GM19035 (cell line): ENCODE data around the gene NPR2.

Experiments
- ATAC-seq: cut with Tn5 transposase; IDR thresholded peaks from one replicate; pipeline ENCODE4 v1.9.1; 2021; ENCODE audit not compliant: unreplicated experiment

NPR2 gene

DNA sequence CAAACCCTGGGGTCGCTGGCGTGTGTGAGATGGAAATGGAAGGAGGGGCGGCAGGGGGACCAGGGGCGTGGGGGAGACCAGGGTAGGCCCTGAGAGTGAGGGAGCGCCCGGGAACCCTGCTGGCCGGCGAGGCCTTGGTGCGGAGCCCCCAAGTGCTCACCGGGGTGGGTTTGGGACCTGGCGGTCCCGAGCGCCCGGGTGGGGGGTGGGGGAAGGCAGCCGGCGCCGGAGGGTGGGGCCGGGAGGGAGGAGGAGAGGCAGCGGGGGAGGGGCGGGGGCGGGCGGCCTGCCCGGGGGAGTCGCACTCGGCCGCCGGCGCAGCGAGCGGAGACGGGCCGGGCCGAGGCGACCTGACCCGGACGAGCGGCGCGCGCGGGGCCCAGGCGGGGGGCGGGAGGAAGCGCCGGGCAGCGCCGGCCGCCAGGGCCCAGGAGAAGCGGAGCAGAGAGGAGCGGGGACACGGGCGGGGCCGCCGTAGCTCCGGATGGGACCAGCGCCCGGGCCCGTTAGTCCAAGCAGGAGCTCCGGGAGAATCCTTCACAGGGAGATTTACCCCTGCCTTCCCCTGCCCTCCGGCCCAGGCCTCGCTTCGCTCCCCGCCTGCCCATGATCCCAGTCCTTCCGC is at the start of gene NPR2:
TSS of gene NPR2 (plus strand) at position 295 of the 625 bp plus-strand sequence. CDS start 818 bp downstream, outside the sequence.
- ATAC-seq = no peak

DNA sequence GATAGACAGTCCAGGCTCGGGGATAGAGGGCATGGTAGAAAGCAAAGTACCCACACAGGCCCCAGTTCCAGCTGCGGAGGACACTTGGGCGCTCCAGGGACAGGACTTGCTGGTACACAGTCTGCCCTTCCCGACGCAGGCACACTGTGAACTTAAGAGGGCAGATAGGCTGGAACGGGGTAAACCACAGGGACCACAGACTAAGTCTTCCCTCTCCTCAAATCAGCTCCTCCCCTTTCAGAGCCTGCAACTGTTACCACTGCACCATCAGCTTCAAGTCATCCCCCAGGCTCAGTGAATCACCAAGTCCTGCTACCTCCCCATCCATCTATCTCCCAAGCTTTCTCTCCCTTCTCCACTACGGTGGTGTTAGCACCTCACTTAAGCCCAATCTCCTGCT is 49.7 kb upstream of the NPR2 start:
- ATAC-seq = no peak

DNA sequence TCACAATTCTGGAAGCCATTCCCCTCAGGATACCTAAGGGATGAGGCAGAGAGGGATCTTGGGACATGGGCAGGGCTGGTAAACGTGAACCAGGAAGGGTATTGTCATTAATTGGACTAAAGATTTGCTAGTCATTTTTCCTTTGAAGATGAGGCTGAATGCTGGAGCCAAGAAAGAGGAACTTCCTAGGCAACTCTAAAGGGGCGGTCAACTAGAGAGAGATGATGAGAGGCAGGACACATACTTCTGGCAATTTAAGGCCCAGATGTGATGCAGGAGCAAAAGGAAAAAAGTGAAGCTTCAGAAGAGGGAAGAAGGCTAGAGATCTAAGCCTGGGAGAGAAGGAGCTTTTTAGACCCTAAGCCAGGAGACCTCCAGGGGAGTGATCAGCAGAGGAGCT is 47.9 kb upstream of the NPR2 start:
- no peak for ATAC-seq

DNA sequence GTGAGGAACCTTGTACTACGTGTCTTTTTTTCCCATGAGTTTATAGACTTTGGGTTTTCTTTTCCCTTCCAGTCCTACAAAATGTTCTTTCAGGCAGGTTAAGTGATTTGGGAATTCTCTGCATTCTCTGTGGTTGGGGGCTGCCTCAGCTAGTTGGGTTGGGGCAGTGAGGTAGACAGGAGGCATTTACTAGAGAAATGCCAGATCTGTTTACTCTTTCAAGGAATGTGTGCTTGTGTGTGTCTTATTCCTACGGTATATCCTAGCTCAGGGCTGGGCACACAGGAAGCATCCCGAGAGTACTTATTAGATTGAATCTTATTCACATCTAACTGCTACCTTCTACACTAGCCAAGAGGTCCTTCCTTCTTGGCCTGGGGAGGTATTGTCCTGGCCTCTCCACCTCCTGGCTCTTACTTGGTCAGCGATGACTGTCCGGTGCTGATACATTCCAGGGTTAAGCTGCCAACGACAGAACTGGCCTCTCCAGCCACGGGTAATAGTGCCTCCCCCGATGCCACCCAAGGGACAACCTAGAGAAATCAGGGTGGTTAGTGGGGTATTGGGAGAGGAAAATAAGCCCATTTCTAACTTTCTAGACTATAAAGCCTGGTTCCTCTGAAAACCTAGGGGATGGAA is 47.4 kb upstream of the NPR2 start:
- no peak for ATAC-seq

DNA sequence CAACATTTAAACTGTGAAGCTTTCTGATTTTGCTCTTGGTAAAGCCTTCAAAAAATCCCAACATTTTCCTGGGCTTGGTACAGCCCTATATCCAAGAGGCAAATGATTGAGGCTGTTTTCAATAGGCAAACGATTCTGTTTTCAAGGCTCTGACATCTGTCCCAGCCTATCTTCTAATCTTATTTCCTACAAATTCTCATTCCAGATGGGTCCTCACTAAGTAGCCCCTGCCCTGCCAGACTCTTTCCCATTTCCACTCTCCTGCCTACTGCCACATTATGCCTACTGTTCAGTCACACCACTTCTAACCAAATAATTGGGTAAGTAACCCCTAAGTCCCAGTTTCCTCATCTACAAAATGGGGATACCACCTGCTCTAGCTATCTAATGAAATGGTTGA is 45.8 kb upstream of the NPR2 start:
- no peak for ATAC-seq

DNA sequence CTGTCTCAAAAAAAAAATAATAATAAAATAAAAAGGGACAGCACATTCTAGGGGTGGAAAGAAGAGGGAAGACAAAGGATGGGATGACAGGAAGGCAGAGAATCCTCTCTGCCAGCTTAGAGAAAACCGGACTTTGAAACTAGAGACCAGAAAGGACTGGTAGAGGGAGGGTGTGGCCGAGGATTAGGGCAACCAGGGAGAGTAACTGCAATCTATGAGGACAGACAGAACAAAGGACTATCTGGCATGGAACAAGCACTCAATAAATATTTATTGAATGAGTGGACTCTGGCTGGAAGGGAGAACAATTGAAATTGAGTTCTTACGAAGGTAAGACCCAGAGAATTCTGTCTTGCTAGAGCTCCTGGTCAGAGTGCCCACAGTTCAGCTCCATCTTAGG is 44.8 kb upstream of the NPR2 start:
- no peak for ATAC-seq

DNA sequence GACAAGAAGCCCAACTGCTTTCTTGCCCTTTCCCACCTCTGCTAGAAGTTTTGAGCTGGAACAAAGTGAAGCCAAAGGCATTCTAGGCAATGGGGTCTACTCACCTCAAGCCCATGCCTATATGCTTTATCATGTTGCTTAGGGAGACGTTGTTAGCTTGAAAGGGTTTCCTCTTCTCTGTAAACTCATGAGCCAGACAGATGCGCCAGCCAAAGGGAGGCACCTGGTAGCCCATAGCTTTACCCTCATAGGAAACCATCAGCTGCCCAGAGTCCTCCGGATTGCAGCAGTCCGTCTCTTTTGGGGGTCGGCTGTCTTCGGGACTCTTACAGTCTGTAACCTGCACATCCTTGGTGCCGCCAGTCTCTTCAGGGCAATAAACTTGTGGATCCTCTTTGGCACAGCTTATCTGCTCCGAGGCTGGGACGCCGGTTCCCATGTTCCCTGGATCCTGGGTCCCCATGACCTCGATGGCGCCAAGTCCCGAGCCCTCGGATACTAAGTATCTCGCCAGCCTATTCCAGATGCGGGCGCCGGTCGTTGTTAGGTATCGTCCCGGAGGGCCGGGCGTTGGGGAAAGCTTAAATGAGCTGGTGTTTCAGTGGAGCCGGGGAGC is 43.0 kb upstream of the NPR2 start:
- ATAC-seq = no peak

DNA sequence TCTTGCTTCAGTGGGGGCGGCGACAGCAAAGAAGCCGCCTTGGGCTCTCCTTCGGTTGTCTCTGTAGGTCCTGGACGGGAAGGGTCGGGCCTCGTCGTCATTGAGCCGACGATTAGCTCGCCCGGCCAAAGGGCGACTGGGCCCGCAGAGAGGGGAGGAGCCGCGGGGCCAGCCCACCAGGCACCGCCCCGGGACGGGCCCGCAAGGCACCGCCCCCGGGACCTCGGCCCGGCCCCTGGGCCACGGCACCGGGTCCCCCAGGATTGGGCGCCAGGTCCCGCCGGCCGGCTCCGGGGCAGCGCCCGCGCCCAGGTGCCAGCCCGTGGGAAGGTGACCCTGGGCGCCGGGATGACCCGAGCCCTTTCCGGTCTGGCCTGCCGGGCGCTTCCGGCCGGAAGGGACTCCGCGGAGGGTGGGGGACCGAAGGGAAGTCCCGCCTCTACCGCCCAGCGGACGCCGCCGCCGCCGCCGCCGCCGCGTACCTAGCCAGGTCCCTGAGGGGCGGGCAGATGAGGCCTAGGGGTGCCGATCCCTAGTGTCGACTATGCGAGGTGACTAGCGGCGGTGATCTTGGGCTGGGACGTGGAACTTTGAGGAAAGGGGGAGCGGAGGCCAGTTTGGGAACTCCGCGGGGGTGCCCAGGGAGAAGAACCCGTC is 42.4 kb upstream of the NPR2 start, which contains the start of the genes GBA2 and RGP1:
TSS of gene GBA2 (minus strand) at position 371 of the 657 bp plus-strand sequence. CDS start 524 bp downstream, outside the sequence.
TSS of gene RGP1 (plus strand) at position 430 of the 657 bp plus-strand sequence. CDS start 469 bp downstream, outside the sequence.
- peak; percentile 73 for ATAC-seq

DNA sequence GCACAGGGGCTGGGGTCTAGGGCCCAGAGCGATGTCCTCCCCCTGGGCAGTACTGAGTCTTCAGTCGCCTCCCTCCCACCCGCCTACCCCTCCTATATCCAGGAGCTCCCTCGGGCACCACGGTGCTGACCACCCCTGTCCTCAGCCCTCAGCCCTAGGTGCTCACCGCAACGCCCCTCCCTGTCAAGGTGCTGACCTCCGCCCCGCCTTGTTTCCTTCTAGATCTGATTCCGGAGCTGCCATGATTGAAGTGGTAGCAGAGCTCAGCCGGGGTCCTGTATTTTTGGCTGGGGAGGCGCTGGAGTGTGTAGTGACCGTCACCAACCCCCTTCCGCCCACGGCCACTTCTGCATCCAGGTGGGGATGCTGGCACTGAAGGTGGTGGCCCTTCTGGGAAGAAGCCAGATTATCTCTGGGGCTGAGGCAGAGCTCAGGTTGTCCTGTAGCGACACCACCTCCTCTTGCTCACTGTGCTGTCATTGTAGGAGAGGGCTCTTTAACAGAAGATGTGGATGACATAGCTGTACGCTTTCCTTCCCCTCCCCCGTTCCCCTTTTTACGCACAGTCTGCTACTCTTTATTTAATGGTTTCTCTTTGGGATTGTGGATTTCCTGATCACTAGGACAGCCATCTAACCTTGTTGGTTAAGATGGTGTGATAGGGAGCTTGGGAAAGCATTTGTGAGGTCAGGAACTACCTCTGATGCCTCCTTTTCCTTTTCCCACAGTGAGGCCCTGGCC is 41.7 kb upstream of the NPR2 start:
- ATAC-seq = peak; percentile 41

DNA sequence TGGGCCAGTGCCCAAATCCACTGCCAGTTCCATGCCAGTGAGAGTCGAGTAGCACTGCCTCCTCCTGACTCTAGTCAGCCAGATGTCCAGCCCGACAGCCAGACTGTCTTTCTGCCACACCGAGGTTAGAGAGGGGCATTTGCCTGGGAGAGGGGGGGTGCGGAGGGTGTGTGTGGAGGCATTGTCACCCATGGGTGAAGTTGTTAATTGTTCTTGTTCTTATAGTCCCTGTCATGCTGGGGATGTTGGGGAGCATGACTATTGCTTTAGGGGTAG is 41.2 kb upstream of the NPR2 start:
- no peak for ATAC-seq

DNA sequence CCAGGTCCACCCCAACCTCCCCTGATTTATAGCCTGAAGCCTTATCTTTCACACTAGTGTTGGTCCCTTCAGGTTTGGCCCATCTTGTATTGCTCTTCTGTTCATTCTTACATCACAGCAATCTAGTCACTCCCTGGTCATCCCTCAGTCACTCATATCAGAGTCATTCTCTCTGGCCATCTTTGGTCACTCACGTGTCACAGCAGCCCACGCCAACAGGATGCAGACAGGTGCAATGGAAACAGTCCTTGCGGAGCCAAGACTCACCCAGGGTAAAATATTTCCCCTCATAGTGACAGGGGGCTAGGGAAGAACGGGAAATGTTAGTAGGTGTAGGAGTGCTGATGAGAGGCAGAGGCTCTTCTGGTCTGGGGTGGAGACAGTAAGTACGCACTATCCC is 37.9 kb upstream of the NPR2 start:
- ATAC-seq = no peak

DNA sequence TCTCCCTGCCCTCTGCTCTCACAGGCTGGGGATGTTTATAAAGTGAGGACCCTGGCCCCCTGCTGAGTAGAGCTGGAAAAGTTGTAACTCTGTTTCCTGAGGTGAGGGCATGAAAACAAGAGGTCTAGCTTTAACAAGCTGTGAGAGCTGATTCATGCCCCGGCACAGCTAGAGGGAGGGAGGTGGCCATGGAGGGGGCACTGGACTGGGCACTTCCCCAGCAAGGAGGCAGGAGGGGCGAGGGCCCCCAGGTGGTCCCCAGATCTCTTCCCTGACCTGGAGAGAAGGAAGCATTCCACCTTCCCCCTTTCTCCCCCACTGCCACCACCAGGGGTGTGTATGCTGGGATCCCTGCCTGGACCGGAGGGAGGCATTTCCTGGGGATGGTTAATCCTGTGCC is 37.1 kb upstream of the NPR2 start, which contains the start of gene MSMP:
TSS of gene MSMP (minus strand) at position 13 of the 400 bp plus-strand sequence. CDS start 147 bp downstream, outside the sequence.
- no peak for ATAC-seq

DNA sequence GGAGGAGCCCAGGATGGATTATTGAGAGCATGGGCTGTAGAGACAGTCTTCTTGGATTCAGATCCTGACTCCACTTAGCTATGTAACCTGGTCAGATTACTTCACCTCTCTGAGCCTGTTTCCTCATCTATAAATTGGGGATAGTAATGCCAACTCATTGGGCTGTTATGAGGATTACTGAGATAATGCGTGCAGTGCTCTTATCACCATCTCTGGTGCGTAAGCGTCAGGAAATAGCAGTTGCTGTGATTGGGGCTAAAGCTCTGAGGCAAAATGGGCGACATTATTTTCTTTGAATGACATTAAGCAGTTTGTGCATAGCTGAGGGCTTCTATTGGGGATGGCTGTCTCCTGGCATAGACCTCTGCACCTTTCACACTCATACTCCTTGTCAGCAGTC is 36.3 kb upstream of the NPR2 start:
- ATAC-seq = no peak

DNA sequence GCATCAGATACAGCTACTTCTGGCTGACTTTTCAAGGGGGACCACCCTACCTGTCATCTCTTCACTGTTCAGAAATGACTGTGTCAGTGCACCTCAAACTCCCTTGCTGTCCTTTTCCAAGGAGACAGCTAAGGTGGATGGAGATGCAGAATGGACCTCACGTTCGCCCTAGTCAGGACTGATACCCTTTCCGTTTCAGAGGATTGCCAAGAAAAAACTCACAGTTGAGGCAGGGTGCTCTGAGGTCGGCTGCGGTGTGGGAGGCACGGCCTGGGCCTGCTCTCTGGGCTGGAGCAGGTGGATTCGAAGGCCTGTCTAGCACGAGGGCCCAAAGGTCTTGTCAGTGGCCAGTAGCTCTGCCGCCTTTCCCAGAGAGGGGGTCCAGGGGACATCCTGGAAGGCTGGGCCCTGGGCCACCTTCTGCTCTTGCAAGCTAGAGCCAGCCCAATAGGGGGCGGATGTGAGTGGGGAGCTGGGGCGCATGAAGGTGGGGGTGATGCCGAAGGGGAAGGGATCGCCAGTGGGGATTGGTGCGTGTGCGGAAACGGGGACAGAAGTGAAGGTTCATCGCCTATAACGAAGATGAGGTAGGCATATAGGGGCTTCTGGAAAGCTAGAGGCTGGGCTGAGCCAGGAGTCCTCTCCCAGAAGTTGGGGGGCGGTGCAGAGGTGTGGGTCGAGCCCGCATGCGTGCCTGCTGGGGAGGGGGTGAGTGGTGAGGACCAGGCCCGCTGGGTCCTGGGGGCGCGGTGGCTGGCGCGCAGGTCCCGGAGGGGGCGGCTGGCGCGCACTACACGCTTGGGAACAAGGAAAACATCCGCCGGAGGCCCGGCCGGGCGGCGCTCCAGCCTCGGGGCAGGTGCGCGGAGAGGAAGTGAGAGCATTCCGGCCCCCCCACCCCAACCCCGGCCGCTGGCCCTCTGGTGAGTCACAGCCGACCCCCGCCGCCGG is 34.8 kb upstream of the NPR2 start:
- ATAC-seq = peak; percentile 63

DNA sequence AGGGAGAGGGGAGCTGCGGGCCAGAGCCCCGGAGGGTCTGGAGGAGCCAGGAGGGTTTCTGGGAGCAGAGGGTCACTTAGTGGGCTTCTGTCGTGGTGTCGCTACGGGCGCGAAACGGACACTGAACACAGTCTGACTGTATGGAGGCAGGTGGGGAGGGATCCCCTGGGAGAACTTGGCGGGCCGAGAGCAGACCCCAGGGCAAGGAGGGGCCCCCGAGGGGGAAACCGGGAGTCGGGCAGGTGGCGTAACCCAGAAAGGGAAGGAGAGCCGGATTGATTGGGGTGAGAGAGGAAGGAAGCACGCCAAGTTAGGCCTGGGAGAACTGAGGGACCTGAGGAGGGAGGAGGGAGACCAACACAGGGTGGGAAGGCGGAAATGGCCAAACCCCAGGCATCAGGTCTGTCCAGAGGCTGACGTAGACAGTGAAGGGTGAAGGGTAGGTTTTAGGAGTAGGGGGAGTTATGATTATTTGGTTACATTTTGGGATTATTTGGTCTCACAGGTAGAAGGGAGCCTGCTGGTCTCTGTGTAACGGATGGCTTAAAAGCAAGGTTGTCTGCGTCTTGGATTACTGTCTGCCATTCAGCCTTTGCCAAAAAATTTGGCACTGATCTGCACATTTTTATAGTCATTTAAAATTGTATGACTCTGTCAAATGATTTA is 34.0 kb upstream of the NPR2 start:
- ATAC-seq = peak; percentile 42

DNA sequence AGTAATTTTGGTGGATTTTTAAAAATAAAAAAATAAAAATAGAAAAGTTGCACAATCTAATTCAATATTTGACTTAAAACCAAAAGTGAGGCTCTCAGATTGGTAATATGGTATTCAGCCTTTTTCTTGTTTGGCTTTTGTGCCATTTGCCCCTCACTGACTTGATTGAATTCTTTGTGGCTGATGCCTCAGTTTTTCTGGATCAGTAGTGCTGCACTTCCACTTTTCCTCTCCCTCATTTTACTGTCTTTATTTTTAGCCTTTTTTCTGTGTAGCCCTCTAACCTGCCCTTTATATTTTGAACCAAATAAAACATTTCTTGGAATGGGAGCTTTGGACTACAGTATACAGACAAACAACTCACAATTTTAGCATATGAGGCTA is 33.5 kb upstream of the NPR2 start:
- ATAC-seq = no peak

DNA sequence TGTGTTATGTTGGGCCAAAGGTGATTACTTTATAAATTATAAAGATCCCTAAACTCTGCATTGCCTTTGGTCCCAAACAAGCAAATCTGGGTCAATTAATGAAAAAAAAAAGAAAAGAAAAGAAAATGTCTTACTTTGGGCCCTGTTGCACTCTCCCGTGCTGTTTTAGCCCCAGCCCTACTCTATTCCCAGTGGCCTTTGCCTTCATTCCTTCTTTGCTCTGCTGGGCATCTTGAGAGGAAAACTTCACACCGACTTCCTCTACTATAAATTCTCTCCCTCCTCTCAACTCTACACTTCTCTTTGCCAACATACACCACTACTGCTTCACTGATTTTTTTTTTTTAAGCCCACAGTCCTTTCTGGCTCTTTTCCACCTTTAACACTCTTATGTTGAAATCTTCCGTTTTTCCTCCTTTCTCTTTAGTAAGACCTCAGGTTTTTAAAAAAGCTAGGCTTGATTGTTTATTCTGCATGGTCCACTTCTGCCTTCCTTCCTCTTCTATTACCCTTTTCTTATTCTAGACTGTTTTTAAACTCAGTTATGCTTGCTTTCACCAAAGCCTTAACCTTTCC is 32.8 kb upstream of the NPR2 start:
- ATAC-seq = no peak

DNA sequence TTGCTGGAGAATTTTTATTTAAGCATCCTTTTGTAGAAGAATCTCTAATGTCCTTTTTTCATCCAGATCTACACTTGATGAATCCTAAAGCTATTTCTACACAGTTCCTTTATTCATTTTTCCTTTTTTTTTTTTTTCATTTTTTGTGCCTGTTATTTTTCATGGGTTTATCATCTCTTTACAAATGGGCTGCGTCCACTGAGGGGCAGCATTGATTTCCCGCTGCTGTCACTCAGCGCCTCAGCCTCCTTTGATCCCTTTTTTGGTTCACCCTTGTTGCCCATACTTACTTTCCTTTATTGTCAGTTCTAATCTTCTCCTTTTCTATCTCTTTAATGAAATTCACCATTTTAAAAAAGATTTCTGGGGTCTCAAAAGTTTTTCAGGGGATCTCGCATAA is 31.6 kb upstream of the NPR2 start:
- ATAC-seq = no peak

DNA sequence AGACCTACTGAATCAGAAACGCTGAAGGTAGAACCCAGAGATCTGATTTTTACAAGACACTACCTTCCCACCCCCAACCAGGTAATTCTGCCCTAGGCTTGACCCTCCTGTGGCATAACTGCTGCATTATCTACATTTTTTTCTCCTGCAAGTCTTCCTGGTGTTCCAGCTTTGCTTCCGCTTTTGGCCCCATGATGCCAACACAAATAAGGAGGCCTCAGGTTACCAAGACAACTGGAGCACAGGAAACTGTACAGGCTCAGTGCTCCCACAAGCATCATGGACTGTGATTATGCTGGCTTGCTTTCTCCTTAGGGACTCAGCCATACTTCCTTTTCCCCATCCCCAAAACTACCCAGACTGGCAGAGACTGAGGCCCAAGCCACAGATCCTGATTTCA is 30.7 kb upstream of the NPR2 start:
- ATAC-seq = no peak
